OCI-LY7 (cell line): Measurements from ENCODE around the gene HSCB. TPM values are rescaled to one million over a fixed set of nuclear protein-coding genes. Genes with fewer than 3 reads are reported as not detected.
A peak's percentile ranks its signal among the peaks of the same experiment; 100 is the strongest.
"Not testable (repeated sequence)": the region's sequence is repeated elsewhere in the genome, so short reads cannot be mapped to it uniquely, and the experiment has no call there.

ENCODE experiments used
- Bru-seq: library from RNA; stranded (reverse); fragments of 400-500 nt; gene quantifications from one replicate; lab custom pipeline; 2021; lab: Mats Ljungman, UMichigan
- BruChase-seq, 2 experiments: library from RNA; stranded (reverse); fragments of 400-500 nt; gene quantifications; one replicate each; lab custom pipeline; 2021; lab: Mats Ljungman, UMichigan
- BruUV-seq: library from RNA; stranded (reverse); fragments of 400-500 nt; replicated peaks from 2 replicates; lab custom pipeline; 2021; lab: Mats Ljungman, UMichigan
- CTCF ChIA-PET: fragments of 300-600 bp; sonication (Branson Sonifier 250); formaldehyde crosslinking; loops from one replicate; lab custom pipeline; 2022; ENCODE audit warnings: antibody characterized with exemption; ENCODE audit not compliant: unreplicated experiment; lab: Charles Lee
- POLR2A ChIA-PET: fragments of 300-600 bp; sonication (Branson Sonifier 250); formaldehyde crosslinking; loops from one replicate; lab custom pipeline; 2022; ENCODE audit warnings: antibody characterized with exemption; lab: Charles Lee
- DNase-seq: peaks from one replicate; pipeline ENCODE4 v3.0.0-alpha.2; 2015; ENCODE audit warnings: low spot score
- H2AFZ ChIP-seq: fragments of 200-600 bp; sonication (generic), shearing (Covaris generic); 2 replicates; pipeline ENCODE4 v1.6.1; 2014; ENCODE audit warnings: mild to moderate bottlenecking, antibody characterized with exemption, low read length, moderate library complexity
- H3K27ac ChIP-seq: fragments of 200-600 bp; sonication (generic); 2 replicates; pipeline ENCODE4 v1.5.1; 2014; ENCODE audit warnings: mixed run types, low read depth, mild to moderate bottlenecking, moderate library complexity, low read length, inconsistent platforms; ENCODE audit not compliant: poor library complexity, severe bottlenecking
- H3K36me3 ChIP-seq: fragments of 200-600 bp; sonication (generic); 2 replicates; pipeline ENCODE4 v1.6.1; 2014; ENCODE audit warnings: mild to moderate bottlenecking, antibody characterized with exemption, low read length, moderate library complexity, mixed read lengths; ENCODE audit not compliant: insufficient read depth
- H3K4me1 ChIP-seq: fragments of 200-600 bp; sonication (generic); 2 replicates; pipeline ENCODE4 v1.5.1; 2014; ENCODE audit warnings: mild to moderate bottlenecking, low read length; ENCODE audit not compliant: insufficient read depth, poor library complexity, severe bottlenecking
- H3K4me2 ChIP-seq: fragments of 200-600 bp; sonication (generic); 2 replicates; pipeline ENCODE4 v1.6.1; 2014; ENCODE audit warnings: mild to moderate bottlenecking, low read length
- H3K4me3 ChIP-seq: fragments of 200-600 bp; sonication (generic); 2 replicates; pipeline ENCODE4 v1.5.1; 2014; ENCODE audit warnings: mild to moderate bottlenecking, low read depth, low read length; ENCODE audit not compliant: poor library complexity, severe bottlenecking
- H3K79me2 ChIP-seq: fragments of 200-600 bp; sonication (generic); 2 replicates; pipeline ENCODE4 v1.6.1; 2016; ENCODE audit warnings: low read depth, mild to moderate bottlenecking, low read length, moderate library complexity, mixed read lengths; ENCODE audit not compliant: insufficient read depth
- H3K9me2 ChIP-seq: fragments of 200-600 bp; sonication (generic); 2 replicates; pipeline ENCODE4 v1.6.1; 2016; ENCODE audit warnings: mild to moderate bottlenecking, low read length, mixed read lengths; ENCODE audit not compliant: insufficient read depth
- H3K9me3 ChIP-seq: fragments of 200-600 bp; sonication (generic); 2 replicates; pipeline ENCODE4 v1.6.1; 2014; ENCODE audit warnings: mild to moderate bottlenecking, mixed run types, low read length, mixed read lengths
- H4K20me1 ChIP-seq: fragments of 200-600 bp; sonication (generic); 2 replicates; pipeline ENCODE4 v1.6.1; 2014; ENCODE audit warnings: mild to moderate bottlenecking, antibody characterized with exemption, low read length, moderate library complexity, mixed read lengths; ENCODE audit not compliant: insufficient read depth
- EZH2phosphoT487 ChIP-seq: fragments of 200-600 bp; sonication (generic); IDR thresholded peaks from 2 replicates; pipeline ENCODE4 v1.6.1; 2018; ENCODE audit warnings: low read depth, borderline replicate concordance, mild to moderate bottlenecking, mixed run types, antibody characterized with exemption, low read length, moderate library complexity, mixed read lengths
- intact Hi-C: fragments of 100-400 bp; cut with micrococcal nuclease; formaldehyde crosslinking; loops from one replicate; pipeline ENCODE4 v1.10.0; 2022; ENCODE audit not compliant: unreplicated experiment
- long read RNA-seq: library from polyadenylated mRNA; stranded (forward); transcript quantifications from one replicate; pipeline ENCODE4 v2.0.0, GENCODE V29; 2022
- total RNA-seq, 2 experiments: library from RNA; depleted of rRNA in 1 of 2; stranded (reverse); fragments of >200 nt in 1 of 2; shearing (Covaris generic) in 1 of 2; gene quantifications; 2 replicates each; pipeline ENCODE4 v1.2.3, GENCODE V29; 2014 to 2022
- TF ChIP-seq, protein P1 (sequence below): fragments of 200-600 bp; sonication (generic); conservative IDR thresholded peaks from 2 replicates; pipeline ENCODE4 v1.5.1; 2014; ENCODE audit warnings: mild to moderate bottlenecking, antibody characterized with exemption, low read length, moderate library complexity, mixed read lengths

Gene HSCB, protein sequence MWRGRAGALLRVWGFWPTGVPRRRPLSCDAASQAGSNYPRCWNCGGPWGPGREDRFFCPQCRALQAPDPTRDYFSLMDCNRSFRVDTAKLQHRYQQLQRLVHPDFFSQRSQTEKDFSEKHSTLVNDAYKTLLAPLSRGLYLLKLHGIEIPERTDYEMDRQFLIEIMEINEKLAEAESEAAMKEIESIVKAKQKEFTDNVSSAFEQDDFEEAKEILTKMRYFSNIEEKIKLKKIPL
- total RNA-seq (2014; rRNA removed; shearing (Covaris generic)) (16.6 and 23.4 TPM in 2 replicates), total RNA-seq (2022) (17.2 and 17.6 TPM in 2 replicates), Bru-seq, nascent RNA (percentile 67 among the genes with signal in this experiment), BruChase-seq, experiment 1, labeled RNA remaining after a 6-hour chase (percentile 73 among the genes with signal in this experiment), BruChase-seq, experiment 2, labeled RNA remaining after a 2-hour chase (percentile 68 among the genes with signal in this experiment)
- long read RNA-seq, transcript HSCB-201 (6 exons, 1,114 nt), result major isoform, 10 of 30 reads
- long read RNA-seq, partial matches to known transcripts, result 4 of 30 reads
- long read RNA-seq, other reads (novel, unspliced or antisense), result 12 of 30 reads

DNA sequence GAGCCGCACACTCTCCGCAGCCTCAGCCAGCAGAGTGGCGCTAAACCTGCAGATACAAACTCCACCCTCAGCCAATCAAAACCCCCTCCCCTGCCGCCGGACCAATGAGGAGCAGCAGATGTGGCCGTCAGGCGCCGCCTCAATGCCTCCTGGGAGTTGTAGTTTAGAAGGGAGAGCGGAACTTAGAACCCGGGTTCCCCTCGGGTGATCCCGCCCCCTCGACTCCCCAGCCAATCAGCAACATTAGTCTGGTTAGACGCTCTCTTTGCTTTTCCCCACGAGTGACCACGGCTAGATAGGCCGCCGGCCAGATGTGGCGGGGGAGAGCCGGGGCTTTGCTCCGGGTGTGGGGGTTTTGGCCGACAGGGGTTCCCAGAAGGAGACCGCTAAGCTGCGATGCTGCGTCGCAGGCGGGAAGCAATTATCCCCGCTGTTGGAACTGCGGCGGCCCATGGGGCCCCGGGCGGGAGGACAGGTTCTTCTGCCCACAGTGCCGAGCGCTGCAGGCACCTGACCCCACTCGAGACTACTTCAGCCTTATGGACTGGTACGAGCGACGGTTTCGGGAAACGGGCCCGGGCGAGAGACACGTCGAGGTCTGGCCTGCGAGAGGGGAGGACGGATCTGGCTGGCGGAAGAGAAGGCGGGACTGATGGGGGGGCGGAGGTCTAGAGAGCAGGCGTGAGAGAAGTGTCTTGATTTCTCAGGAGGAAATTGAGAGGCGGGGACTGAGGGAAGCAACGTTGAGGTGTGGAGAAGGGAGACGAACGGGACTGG lies at the start of gene HSCB, which contains the start of gene CHEK2:
TSS of gene HSCB (plus strand) at position 255 of the 777 bp plus-strand sequence. CDS start at position 312, 57 bp downstream.
TSS of gene CHEK2 (minus strand) at position 36 of the 777 bp plus-strand sequence. CDS start 7,099 bp downstream, outside the sequence.
- intact Hi-C loops, result loop anchor here (1.0 to 10.0 kb wide), 3 partner anchors 30 to 523 kb away; partner anchors contain the start of genes CCDC117, EWSR1 and RHBDD3
- Histone ChIP-seq H3K4me3 (peak within 1 kb of the TSS; percentile 78), H3K4me1 (peaks cover 21% of the 10 kb centered on the region), H3K27ac (peak within 1 kb of the TSS; percentile 83), H3K9me3 (no peaks in the 10 kb centered on the region), H2AFZ (peak within 1 kb of the TSS; percentile 94), H3K36me3 (peaks cover 49% of the 10 kb centered on the region), H3K4me2 (peak within 1 kb of the TSS; percentile 86), H4K20me1 (no peaks in the 10 kb centered on the region; the same call in 1 of the 2 replicates), H3K79me2 (peaks cover 54% of the 10 kb centered on the region), H3K9me2 (no peaks in the 10 kb centered on the region)
- POLR2A ChIA-PET, result interaction anchor here (1.1 kb wide), 2 partner anchors 19 to 20 kb away, joined by 3 read pairs; no protein-coding TSS in a partner anchor
- CTCF ChIA-PET, result no interaction called here
- peak; percentile 99 for DNase-seq
- no TSS peak for BruUV-seq
- TF ChIP-seq, protein P1, sequence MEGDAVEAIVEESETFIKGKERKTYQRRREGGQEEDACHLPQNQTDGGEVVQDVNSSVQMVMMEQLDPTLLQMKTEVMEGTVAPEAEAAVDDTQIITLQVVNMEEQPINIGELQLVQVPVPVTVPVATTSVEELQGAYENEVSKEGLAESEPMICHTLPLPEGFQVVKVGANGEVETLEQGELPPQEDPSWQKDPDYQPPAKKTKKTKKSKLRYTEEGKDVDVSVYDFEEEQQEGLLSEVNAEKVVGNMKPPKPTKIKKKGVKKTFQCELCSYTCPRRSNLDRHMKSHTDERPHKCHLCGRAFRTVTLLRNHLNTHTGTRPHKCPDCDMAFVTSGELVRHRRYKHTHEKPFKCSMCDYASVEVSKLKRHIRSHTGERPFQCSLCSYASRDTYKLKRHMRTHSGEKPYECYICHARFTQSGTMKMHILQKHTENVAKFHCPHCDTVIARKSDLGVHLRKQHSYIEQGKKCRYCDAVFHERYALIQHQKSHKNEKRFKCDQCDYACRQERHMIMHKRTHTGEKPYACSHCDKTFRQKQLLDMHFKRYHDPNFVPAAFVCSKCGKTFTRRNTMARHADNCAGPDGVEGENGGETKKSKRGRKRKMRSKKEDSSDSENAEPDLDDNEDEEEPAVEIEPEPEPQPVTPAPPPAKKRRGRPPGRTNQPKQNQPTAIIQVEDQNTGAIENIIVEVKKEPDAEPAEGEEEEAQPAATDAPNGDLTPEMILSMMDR, result peak; percentile 65
- no peak for TF ChIP-seq EZH2phosphoT487

DNA sequence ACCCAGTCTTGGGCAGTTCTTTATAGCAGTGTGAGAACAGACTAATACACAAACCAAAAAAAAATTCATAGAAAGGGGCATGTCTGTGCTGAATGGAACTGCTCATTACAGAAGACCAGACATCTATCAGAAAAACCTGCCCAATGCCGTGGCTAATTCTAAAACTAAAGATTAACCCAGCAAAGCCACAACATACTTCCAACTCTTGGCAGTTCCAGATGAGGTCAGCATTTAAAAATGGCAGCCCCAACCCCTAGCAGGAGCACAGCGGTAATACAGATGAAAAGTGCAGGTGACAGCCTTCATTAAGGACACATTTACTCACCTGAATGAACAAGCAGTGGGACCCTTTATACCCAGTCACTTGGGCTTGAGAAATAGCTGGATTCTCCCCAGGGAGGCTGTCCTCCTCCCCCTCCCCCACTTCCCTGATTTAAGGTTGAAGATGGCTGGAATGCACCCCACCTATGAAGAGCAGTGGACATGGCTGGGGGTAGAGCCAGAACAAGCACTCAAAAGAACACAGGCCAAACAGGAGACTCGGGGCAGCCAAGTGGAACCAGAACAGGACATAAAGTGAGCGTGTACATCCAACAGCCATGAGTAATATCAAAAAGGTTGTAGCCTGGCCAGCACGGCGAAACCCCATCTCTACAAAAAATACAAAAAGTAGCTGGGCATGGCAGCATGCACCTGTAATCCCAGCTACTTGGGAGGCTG lies 48.6 kb upstream of the HSCB start:
- not testable (repeated sequence) for BruUV-seq

More for the DNA sequence above, 48.6 kb upstream of the HSCB start:
- peaks cover 36% of the 10 kb centered on the region for H3K36me3 ChIP-seq
- H2AFZ ChIP-seq, POLR2A ChIA-PET, CTCF ChIA-PET, H3K27ac ChIP-seq, H3K4me2 ChIP-seq, H3K9me2 ChIP-seq, H4K20me1 ChIP-seq, H3K9me3 ChIP-seq, H3K4me3 ChIP-seq, H3K4me1 ChIP-seq, DNase-seq, intact Hi-C loops, H3K79me2 ChIP-seq: not testable (repeated sequence)
